ENCODE results near the gene TFF1.
A peak's percentile ranks its signal among the peaks of the same experiment; 100 is the strongest.

DNA sequence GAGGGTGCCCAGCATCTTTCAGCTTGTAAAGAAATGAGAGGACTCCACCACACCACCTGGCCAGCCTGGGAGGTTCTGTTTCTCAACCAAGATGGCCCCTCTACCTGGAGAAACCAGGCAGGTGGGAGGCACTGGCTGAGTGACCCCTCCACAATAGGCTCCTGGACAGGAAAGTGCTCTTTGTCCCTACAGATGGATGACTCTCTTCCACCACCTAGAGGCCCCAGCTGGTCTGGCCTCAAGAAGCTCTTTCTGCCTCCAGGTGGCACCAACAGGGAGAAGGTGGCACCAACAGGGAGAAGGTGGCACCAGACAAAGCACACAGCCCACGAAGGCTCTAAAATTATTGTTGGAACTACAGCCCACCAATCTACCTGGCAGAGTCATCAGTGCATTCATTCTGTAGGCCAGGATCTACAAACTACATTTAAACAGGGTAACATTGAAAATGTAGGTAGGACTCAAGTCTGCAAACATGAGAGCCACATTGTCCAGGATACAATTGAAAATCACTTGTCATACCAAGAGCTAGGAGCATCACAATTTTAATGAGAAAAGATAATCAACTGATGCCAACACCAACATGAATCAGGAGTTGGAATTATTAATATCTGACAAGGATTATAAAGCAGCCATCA is 15.1 kb upstream of the TFF1 start:
- TF ChIP-seq EZH2phosphoT487 (IDR thresholded peaks at IDR 0.05), result no peak
- TF ChIP-seq CTCF (IDR thresholded peaks at IDR 0.05), result peak; percentile 69

Measured in neural progenitor cell (in vitro differentiated cells).